GM12878 (cell line): Measurements from ENCODE around the gene RAB8A. TPM values are rescaled to one million over a fixed set of nuclear protein-coding genes. Genes with fewer than 3 reads are reported as not detected.

Experiments used
- ATAC-seq: fragments of 200-7000 bp; cut with Tn5 transposase; 3 replicates; pipeline ENCODE4 v1.9.1; 2020; ENCODE audit warnings: mild to moderate bottlenecking, moderate library complexity
- BruUV-seq: library from RNA; stranded (reverse); fragments of 400-500 nt; replicated peaks from 2 replicates; lab custom pipeline; 2021; lab: Mats Ljungman, UMichigan
- CTCF ChIA-PET: fragments of 300-600 bp; sonication (Branson Sonifier 250); formaldehyde crosslinking; extraction: SDS; loops from one replicate; lab custom pipeline; 2021; ENCODE audit warnings: inconsistent platforms; lab: Yijun Ruan, JAX
- POLR2A ChIA-PET: fragments of 350-600 bp; formaldehyde crosslinking; extraction: SDS; loops from one replicate; lab custom pipeline; 2021; ENCODE audit warnings: inconsistent platforms; lab: Charles Lee
- RAD21 ChIA-PET: fragments of 300-600 bp; sonication (Branson Sonifier 250); formaldehyde crosslinking; loops from one replicate; lab custom pipeline; 2023; ENCODE audit warnings: antibody characterized with exemption; ENCODE audit not compliant: unreplicated experiment; lab: Charles Lee
- SMC1A ChIA-PET: fragments of 300-600 bp; sonication (Branson Sonifier 250); formaldehyde crosslinking; loops from one replicate; lab custom pipeline; 2023; ENCODE audit not compliant: unreplicated experiment, uncharacterized antibody; lab: Charles Lee
- DNase-seq: peaks from one replicate; pipeline ENCODE4 v3.0.0-alpha.2; 2011; ENCODE audit warnings: low read depth, low spot score
- FAIRE-seq: peaks from 3 replicates; lab custom pipeline; 2011; peaks lifted over from hg19 to GRCh38; lab: Jason Lieb, UNC
- H2AFZ ChIP-seq: 2 replicates; pipeline ENCODE4 v1.6.0; 2011; ENCODE audit warnings: low read depth, low read length, control low read depth; ENCODE audit not compliant: control insufficient read depth
- H3K27ac ChIP-seq: 2 replicates; pipeline ENCODE4 v1.5.1; 2011; ENCODE audit warnings: control low read depth; ENCODE audit not compliant: control insufficient read depth, insufficient read depth
- H3K27me3 ChIP-seq, 2 experiments: replicated peaks in 1 of 2; 2 replicates each; pipeline versions ENCODE4 v1.6.0 to v1.6.1; 2011; ENCODE audit warnings: low read length in 1 of 2; ENCODE audit not compliant: control insufficient read depth in 2 of 2, insufficient read depth in 2 of 2
- H3K36me3 ChIP-seq, 2 experiments: 2 replicates each; pipeline ENCODE4 v1.5.1; 2011; ENCODE audit warnings: low read length in 1 of 2; ENCODE audit not compliant: control insufficient read depth in 2 of 2, insufficient read depth in 2 of 2
- H3K4me1 ChIP-seq: 2 replicates; pipeline ENCODE4 v1.6.1; 2011; ENCODE audit warnings: mild to moderate bottlenecking, low read length, moderate library complexity, mixed read lengths; ENCODE audit not compliant: control insufficient read depth, insufficient read depth
- H3K4me2 ChIP-seq: 2 replicates; pipeline ENCODE4 v1.6.0; 2011; ENCODE audit warnings: control low read depth; ENCODE audit not compliant: control insufficient read depth, insufficient read depth
- H3K4me3 ChIP-seq: fragments of 200-600 bp; sonication (generic); 2 replicates; pipeline ENCODE4 v1.5.1; 2016
- H3K79me2 ChIP-seq: 2 replicates; pipeline ENCODE4 v1.6.0; 2011; ENCODE audit warnings: low read length; ENCODE audit not compliant: control insufficient read depth, insufficient read depth
- H3K9ac ChIP-seq: 2 replicates; pipeline ENCODE4 v1.8.0; 2011; ENCODE audit warnings: low read length, control low read depth, mixed read lengths; ENCODE audit not compliant: control insufficient read depth, insufficient read depth
- H3K9me3 ChIP-seq: replicated peaks from 3 replicates; pipeline ENCODE4 v1.5.1; 2011; ENCODE audit warnings: mild to moderate bottlenecking, low read length; ENCODE audit not compliant: control insufficient read depth, insufficient read depth
- H4K20me1 ChIP-seq: 2 replicates; pipeline ENCODE4 v1.6.0; 2011; ENCODE audit not compliant: control insufficient read depth, insufficient read depth
- FOXM1 ChIP-seq: IDR thresholded peaks from 2 replicates; pipeline ENCODE4 v1.6.1; 2012; ENCODE audit warnings: low read depth, mild to moderate bottlenecking, inconsistent platforms, low read length, moderate library complexity
- GABPA ChIP-seq: IDR thresholded peaks from 2 replicates; pipeline ENCODE4 v1.6.1; 2014; ENCODE audit warnings: antibody characterized with exemption, low read depth, mild to moderate bottlenecking, inconsistent platforms
- HDGF ChIP-seq: fragments of 450-650 bp; IDR thresholded peaks from 2 replicates; pipeline ENCODE4 v1.6.1; 2016; ENCODE audit warnings: antibody characterized with exemption
- IRF5 ChIP-seq: fragments of 450-650 bp; IDR thresholded peaks from 2 replicates; pipeline ENCODE4 v1.6.1; 2017; ENCODE audit warnings: borderline replicate concordance
- MTA2 ChIP-seq: fragments of 450-650 bp; IDR thresholded peaks from 2 replicates; pipeline ENCODE4 v1.6.1; 2016; ENCODE audit warnings: low read depth, mild to moderate bottlenecking, moderate library complexity
- MXI1 ChIP-seq: fragments of 150-350 bp; IDR thresholded peaks from 2 replicates; pipeline ENCODE4 v1.6.1; 2011; ENCODE audit warnings: low read depth, mild to moderate bottlenecking, inconsistent platforms, low read length, improper control_type of control experiment
- NFXL1 ChIP-seq: fragments of 450-650 bp; IDR thresholded peaks from 2 replicates; pipeline ENCODE4 v1.6.1; 2017; ENCODE audit warnings: antibody characterized with exemption, mild to moderate bottlenecking, borderline replicate concordance
- NFYB ChIP-seq: IDR thresholded peaks from 2 replicates; pipeline ENCODE4 v1.6.1; 2011; ENCODE audit warnings: low read depth, mild to moderate bottlenecking, low read length, improper control_type of control experiment, moderate library complexity; ENCODE audit not compliant: insufficient read depth
- RAD21 ChIP-seq: IDR thresholded peaks from 2 replicates; pipeline ENCODE4 v1.6.1; 2011; ENCODE audit warnings: mild to moderate bottlenecking, low read depth, low read length, moderate library complexity; ENCODE audit not compliant: insufficient read depth
- RELA ChIP-seq: fragments of 450-650 bp; IDR thresholded peaks from 2 replicates; pipeline ENCODE4 v1.8.0; 2014; ENCODE audit warnings: borderline replicate concordance; ENCODE audit not compliant: partially characterized antibody
- TCF7 ChIP-seq: IDR thresholded peaks from 2 replicates; pipeline ENCODE4 v1.6.1; 2014; ENCODE audit warnings: antibody characterized with exemption, borderline replicate concordance
- YBX1 ChIP-seq: fragments of 450-650 bp; IDR thresholded peaks from 2 replicates; pipeline ENCODE4 v1.6.1; 2016; ENCODE audit warnings: antibody characterized with exemption
- ZNF274 ChIP-seq: IDR thresholded peaks from one replicate; pipeline ENCODE4 v1.8.0; 2011; ENCODE audit not compliant: insufficient read length, insufficient read depth
- ZNF622 ChIP-seq: fragments of 450-650 bp; IDR thresholded peaks from 2 replicates; pipeline ENCODE4 v1.6.1; 2017; ENCODE audit warnings: mild to moderate bottlenecking, inconsistent platforms
- ZSCAN29 ChIP-seq: fragments of 450-650 bp; IDR thresholded peaks from 2 replicates; pipeline ENCODE4 v1.6.1; 2017; ENCODE audit warnings: mild to moderate bottlenecking, moderate library complexity
- WGBS: methylation state at CpG from one replicate; pipeline ENCODE4 v1.1.6; 2016; ENCODE audit warnings: low lambda C conversion rate; ENCODE audit not compliant: insufficient replicate concordance, insufficient coverage; ENCODE audit errors: missing lambda C conversion rate; 5-methylcytosine and 5-hydroxymethylcytosine counted together
- in situ Hi-C: fragments of 300-500 bp; cut with MboI; formaldehyde crosslinking; loops from 9 replicates; pipeline ENCODE4 v1.14.3; 2018; ENCODE audit warnings: mixed read lengths
- intact Hi-C: fragments of 100-400 bp; cut with micrococcal nuclease; formaldehyde crosslinking; loops from one replicate; pipeline ENCODE4 v1.14.2; 2022; ENCODE audit not compliant: unreplicated experiment
- polyA plus RNA-seq, 11 experiments: library from polyadenylated mRNA; depleted of rRNA in 4 of 11; unstranded in 6 of 11; stranded (reverse) in 5 of 11; fragments of >200 nt; fragmentation: Nextera tagmentation in 4 of 11; fragmentation: Illumina TruSeq in 1 of 11; extraction: Ambion mirVana in 4 of 11; extraction: Trizol in 1 of 11; gene quantifications; 1 replicate in 1 of 11; 2 replicates in 10 of 11; pipeline versions ENCODE4 v1.2.1 to v1.2.3, GENCODE V29; 2011 to 2016; ENCODE audit warnings: inconsistent platforms in 2 of 11, missing spikeins in 2 of 11, low read depth in 1 of 11
- total RNA-seq, 4 experiments: library from RNA; depleted of rRNA in 3 of 4; stranded (reverse); fragments of >200 nt in 3 of 4; fragmentation: Illumina TruSeq in 1 of 4; extraction: Trizol in 1 of 4; gene quantifications; 2 replicates each; pipeline versions ENCODE4 v1.2.1 to v1.2.3, GENCODE V29; 2013 to 2021
- TF ChIP-seq, protein P1 (sequence below): IDR thresholded peaks from 2 replicates; pipeline ENCODE4 v1.6.1; 2011; ENCODE audit warnings: borderline replicate concordance, low read depth, mild to moderate bottlenecking, moderate library complexity, low read length; ENCODE audit not compliant: insufficient read depth, poor library complexity, severe bottlenecking
- TF ChIP-seq, protein P2 (sequence below): fragments of 450-650 bp; formaldehyde crosslinking; IDR thresholded peaks from 2 replicates; pipeline ENCODE4 v1.4.0; 2022; ENCODE audit warnings: mild to moderate bottlenecking, moderate library complexity

Gene RAB8A
- total and polyA plus RNA-seq, 10 of the 15 experiments (the other 5 are each of a cell fraction or from before 2014, with no cell fraction given), result 23.9 to 314 (median 185) TPM

GRCh38 chr19:16118489-16119033 lies 6.9 kb downstream of the RAB8A start:
- peak; percentile 97 for FAIRE-seq
- DNase-seq, result peak; percentile 97
- Histone ChIP-seq H3K36me3 (peaks cover 22 to 40% of the 10 kb centered on the region in 2 experiments), H3K27me3 (no peaks in the 10 kb centered on the region), H2AFZ (no peak overlapping the region), H3K4me3 (peak overlapping the region; percentile 59; the same call in 1 of the 2 replicates), H3K27ac (peak overlapping the region; percentile 100), H3K79me2 (peaks cover 74% of the 10 kb centered on the region), H3K4me1 (peaks cover 62% of the 10 kb centered on the region), H3K9me3 (no peaks in the 10 kb centered on the region), H3K4me2 (peak overlapping the region; percentile 92), H3K9ac (peak overlapping the region; percentile 87), H4K20me1 (no peaks in the 10 kb centered on the region)
- ATAC-seq, result peak; percentile 82
- POLR2A ChIA-PET, result interaction anchor here (1.0 to 11.3 kb wide), 12 partner anchors 17 to 66 kb away, joined by 3 to 174 read pairs (median 7); partner anchors contain the start of genes FAM32A, HSH2D and TPM4
- SMC1A ChIA-PET, result interaction anchor here (1.2 to 8.6 kb wide), 11 partner anchors 10 to 76 kb away, joined by 3 to 135 read pairs (median 7); partner anchors contain the start of genes FAM32A and HSH2D
- no TSS peak for BruUV-seq
- RAD21 ChIA-PET, result interaction anchor here (0.7 to 5.6 kb wide), 14 partner anchors 21 to 264 kb away, joined by 3 to 80 read pairs (median 6); partner anchors contain the start of genes FAM32A and HSH2D
- CTCF ChIA-PET, result interaction anchor here (0.5 to 6.8 kb wide), 18 partner anchors 17 to 301 kb away, joined by 3 to 111 read pairs (median 5); partner anchors contain the start of genes FAM32A, HSH2D and TPM4
- intact Hi-C loops, result loop anchor here (1.0 to 10.0 kb wide), 4 partner anchors 25 to 326 kb away; partner anchors contain the start of gene HSH2D
- in situ Hi-C loops, result no loop called here
- 1% methylated on average over 12 of the region's 12 CpGs for WGBS
- TF ChIP-seq MXI1 (peak; percentile 70), RELA (no peak), HDGF (0 out of 2 replicates have a peak, but pooled peaks have one; percentile 31), TCF7 (no peak; the same call in 1 of the 2 replicates), IRF5 (no peak), FOXM1 (peak; percentile 97), ZSCAN29 (peak; percentile 65; the same call in 1 of the 2 replicates), YBX1 (peak; percentile 27; the same call in 1 of the 2 replicates), RAD21 (no peak), ZNF274 (no peak), NFXL1 (no peak), NFYB (no peak), MTA2 (peak; percentile 96), GABPA (no peak), ZNF622 (no peak)
- TF ChIP-seq, protein P1, sequence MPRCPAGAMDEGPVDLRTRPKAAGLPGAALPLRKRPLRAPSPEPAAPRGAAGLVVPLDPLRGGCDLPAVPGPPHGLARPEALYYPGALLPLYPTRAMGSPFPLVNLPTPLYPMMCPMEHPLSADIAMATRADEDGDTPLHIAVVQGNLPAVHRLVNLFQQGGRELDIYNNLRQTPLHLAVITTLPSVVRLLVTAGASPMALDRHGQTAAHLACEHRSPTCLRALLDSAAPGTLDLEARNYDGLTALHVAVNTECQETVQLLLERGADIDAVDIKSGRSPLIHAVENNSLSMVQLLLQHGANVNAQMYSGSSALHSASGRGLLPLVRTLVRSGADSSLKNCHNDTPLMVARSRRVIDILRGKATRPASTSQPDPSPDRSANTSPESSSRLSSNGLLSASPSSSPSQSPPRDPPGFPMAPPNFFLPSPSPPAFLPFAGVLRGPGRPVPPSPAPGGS, result peak; percentile 97
- TF ChIP-seq, protein P2, sequence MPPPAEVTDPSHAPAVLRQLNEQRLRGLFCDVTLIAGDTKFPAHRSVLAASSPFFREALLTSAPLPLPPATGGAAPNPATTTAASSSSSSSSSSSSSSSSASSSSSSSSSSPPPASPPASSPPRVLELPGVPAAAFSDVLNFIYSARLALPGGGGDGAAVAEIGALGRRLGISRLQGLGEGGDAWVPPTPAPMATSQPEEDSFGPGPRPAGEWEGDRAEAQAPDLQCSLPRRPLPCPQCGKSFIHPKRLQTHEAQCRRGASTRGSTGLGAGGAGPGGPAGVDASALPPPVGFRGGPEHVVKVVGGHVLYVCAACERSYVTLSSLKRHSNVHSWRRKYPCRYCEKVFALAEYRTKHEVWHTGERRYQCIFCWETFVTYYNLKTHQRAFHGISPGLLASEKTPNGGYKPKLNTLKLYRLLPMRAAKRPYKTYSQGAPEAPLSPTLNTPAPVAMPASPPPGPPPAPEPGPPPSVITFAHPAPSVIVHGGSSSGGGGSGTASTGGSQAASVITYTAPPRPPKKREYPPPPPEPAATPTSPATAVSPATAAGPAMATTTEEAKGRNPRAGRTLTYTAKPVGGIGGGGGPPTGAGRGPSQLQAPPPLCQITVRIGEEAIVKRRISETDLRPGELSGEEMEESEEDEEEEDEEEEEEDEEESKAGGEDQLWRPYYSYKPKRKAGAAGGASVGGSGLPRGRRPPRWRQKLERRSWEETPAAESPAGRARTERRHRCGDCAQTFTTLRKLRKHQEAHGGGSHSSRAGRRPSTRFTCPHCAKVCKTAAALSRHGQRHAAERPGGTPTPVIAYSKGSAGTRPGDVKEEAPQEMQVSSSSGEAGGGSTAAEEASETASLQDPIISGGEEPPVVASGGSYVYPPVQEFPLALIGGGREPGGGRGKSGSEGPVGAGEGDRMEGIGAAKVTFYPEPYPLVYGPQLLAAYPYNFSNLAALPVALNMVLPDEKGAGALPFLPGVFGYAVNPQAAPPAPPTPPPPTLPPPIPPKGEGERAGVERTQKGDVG (CRISPR knock-in tag), result no peak
